SHP77 (cell line): Measurements from ENCODE around the gene BPIFB6.

Source experiments
- DNase-seq, 2 experiments: peaks; one replicate each; lab custom pipeline; 2025; lab: John Stamatoyannopoulos, UW

BPIFB6 gene

DNA sequence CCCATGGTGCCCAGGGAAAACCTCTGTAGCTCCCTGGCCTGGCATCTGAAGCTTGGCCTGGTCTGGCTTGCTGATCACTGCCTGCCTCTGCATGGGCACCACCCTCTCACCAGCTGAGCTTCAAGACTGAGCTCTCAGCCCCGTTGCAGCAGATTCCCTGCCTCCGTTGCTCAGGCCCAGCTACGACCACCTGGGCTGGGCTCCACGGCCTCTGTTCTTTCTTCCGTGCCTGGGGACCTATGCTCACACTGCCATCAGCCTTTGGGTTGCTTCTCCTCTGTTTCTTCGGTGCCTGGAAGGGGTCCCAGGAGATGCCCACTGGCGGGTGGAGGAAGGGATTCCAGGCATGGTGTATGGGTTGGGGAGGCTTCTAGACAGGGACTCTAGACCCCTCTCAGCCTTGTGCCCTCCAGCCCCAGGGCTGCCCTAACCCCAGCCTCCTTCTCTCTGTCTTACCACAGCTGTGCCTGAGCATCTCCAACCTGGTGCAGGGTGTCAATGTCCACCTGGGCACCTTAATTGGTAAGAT is 14.8 kb upstream of the BPIFB6 start:
- no peak for DNase-seq

DNA sequence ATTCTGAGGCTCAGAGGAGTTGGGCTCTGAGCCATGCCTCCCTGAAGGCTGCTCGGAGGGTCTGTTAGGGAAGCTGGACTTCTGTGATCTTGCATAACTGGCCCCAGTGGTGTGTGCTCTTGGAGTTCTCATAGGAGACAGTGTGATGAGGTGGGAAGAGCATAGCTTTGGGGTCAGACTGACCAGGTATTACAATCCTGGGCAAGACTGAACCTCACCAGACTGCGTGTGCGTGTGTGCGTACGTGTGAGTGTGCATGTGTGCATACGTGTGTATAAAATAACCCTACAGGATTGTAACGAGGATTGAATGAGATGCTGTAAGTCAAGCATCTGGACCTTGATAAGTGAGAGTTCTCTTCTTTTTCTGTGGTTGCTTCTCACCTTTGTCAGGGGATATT is 13.9 kb upstream of the BPIFB6 start:
- no peak for DNase-seq

DNA sequence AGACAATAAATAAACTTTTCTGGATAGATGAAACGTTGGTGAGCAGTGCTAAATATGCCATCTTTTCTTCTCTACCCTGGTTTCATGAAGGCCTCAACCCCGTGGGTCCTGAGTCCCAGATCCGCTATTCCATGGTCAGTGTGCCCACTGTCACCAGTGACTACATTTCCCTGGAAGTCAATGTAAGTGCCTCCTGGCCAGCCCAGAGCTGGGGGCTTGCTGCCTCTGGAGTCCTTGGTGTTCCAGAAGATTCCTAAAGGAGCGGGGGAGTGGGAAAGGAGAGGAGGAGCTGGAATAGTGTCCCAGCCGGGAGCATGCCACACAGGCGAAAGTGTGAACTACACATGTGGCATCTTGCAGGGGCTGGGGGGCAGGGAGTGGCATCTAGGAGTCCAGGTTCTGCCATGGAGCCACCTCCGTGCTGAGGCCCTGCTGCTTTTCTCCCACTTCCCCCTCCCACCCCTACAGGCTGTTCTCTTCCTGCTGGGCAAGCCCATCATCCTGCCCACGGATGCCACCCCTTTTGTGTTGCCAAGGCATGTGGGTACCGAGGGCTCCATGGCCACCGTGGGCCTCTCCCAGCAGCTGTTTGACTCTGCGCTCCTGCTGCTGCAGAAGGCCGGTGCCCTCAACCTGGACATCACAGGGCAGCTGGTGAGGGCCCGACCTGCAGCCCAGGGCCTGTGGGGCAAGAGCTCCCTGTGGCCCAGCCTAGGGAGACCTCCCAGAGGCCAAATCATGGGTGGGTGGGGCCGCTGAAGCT is 13.1 kb upstream of the BPIFB6 start:
- no peak for DNase-seq

DNA sequence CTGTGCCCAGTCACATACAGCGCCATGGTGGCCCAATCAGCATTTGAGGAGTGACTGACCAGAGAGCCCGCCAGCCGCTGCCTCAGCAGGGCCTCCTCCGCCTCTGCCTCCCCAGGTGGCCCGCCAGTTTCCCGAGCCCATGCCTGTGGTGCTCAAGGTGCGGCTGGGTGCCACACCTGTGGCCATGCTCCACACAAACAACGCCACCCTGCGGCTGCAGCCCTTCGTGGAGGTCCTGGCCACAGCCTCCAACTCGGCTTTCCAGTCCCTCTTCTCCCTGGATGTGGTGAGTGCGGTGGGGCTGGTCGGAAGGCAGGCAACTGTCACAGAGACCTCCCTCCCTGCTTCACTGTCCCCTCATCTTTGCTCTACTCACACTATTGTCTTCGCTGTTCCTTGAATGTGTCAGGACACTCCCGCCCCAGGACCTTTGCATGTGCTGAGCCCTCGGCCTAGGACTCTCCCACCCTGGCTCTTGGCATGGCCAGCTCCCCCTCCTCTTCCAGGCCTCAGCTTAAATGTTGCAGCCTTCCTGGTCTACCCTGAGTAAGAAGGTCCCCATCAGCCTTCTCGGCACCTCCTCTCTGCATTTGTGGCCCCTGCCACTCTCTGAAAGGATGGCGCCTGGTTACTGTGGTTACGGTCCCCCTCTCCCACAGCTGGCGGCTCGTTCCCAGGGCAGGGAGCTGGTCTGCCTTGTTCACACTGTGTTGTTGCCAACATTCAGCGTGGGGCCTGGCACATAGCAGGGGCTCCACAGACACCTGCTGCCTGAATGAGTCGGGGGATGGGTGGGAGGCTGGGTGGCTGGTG is 11.8 kb upstream of the BPIFB6 start:
- DNase-seq: no peak

DNA sequence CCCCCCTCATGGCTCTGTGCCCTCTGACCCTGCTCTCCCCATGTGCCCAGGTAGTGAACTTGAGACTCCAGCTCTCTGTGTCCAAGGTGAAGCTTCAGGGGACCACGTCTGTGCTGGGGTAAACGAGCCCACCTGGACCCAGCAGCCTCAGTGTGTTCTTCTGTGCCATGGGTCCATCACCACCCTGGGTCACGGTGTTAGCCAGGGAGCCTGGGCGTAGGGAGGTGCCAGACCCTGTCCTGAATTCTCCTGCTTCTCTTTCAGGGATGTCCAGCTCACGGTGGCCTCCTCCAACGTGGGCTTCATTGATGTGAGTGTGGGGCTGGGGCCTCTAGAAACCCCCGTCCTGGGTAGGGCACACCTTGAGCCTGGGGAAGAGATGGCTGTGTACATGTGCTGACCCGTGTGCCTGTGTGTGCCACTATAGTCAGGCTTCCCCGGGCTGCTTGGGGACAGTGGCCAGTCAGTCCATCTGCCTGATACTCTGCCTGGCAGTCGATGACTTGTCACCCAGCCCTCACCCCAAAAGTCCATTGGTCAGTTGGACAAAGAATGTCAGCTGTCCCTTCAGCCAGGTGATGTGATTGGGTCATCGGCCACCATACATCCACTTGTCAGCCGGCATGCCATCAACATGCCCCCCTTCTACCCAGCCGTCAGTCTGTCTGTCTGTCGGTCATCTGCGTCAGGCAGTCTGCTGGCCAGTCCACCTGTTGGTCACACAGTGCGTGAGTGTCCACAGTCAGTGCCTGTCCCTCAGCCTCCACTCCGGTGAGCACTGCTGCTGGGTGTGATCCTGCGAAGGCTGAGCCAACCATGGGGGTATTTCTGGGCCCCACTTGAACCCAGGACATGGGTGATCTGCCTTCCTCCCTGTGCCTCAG is 10.9 kb upstream of the BPIFB6 start:
- DNase-seq: no peak

DNA sequence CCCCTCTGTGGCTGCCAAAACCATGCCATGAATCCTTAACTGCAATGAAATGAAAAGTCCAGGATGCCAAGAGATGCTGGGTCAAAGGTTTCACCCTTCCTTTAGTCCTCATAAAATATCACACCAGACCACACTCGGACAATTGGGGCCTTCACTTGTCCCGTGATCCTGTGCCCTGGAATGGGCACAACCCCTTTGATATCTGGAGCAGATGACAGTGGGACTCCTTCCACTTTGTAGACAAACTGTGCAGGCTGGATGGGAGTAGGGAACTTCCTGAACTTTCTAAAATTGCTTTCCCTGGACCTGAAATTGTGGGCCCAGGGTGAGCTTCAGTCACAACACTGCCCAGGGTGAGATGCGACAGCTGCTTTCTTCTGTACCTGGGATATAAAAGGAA is 9.6 kb upstream of the BPIFB6 start:
- no peak for DNase-seq

DNA sequence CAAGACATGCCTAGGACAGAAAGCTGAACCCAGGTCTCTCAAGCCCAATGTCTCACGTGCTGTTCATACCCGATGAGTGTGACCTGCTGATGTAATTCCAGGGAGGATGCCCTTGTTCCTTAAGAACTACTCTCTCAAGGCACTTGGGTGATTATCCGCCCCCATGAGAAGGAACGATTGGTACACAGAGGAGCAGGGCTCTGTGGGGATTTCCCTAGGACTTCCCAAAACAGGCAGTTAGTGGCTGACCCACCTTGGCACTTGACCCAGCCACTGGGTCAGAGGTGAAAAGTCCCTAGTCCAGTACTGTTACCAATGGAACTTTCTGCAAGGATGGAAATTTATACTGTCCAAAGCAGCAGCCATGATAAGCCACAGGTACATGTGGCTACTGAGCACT is 9.2 kb upstream of the BPIFB6 start:
- no peak for DNase-seq

DNA sequence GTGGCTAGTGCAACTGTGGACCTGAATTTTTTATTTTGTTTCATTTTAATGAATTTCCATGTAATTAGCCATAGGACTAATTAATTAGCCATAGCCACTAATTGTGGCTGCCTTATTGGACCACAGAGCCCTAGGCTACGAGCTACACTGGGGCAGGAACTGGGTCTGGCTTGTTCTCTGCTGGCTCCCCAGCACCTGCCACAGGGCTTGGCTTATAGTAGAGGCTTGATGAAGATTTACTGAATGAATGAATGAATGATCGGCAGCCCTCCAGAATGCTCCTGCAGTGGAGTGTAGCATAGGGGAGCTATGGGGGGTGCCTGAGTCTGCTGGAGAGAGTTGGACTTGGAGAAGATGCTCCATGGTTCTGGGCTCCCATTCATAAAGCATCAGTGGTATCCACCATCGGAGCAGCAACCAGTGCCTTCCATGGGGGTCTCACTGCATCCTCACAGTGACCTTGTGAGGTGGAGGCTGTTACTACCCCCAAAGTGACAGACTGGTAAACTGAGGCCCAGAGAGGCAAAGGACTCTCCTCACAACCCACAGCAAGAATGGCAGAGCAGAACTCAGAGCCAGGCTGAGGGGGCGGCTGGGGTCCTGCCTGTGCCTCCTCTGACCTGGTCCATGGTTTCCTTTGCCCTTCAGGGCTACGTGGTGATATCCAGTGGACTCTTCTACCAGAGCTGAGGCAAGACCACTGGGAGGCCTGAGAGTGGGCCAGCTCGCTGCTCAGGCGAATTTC is 8.6 kb upstream of the BPIFB6 start:
- no peak for DNase-seq

DNA sequence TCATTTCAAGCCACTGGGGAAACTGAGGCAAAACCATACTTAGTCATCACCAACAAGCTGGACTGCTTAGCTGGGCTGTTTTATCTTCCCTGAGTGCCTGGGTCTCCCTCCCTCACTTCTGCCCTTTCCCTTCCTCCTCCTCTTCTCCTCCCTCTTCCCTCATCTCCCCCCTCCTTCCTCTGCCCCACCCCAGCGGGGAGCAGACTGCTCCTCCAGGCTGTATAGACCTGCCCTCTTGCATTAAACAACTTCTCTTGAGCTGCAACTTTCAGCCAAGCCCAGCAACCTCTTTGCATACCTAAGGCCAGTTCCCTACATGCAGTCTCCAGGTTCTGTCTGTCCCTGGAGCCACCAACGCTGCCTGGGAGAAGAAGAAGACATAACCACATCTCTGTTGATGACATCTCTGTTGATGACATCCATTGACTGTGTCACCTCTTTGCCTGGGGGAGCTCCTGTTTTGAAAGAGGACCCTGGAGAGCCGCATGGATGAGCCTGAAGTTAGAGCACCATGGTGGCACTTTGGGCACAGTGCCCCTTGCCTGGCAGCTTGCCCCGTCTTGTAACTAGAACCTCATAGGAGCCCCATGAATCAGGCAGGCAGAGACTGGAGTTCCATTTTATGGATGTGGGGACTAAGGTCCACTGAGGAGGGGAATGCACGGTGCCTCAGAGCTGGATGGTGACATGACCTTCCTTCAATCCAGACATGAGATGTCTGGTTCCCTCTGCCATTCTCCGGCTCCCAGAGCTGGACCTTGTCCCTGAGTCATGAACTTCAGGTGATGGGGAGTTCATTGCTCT is 7.8 kb upstream of the BPIFB6 start:
- no peak for DNase-seq

DNA sequence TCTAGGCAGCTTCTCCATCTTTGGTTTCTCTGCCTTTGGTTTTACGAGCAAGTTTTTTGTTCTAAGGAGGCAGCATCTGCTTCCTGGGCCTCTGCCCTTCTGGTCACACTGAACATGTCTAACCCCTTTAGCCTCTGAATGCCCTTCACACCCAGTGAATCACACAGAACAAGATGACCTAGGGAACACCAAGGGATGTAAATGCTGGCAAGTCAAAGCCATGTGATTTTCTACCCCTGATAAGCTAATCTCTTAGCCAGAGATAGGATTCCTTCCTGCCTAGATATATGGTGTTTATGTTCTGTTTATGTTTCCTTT is 7.2 kb upstream of the BPIFB6 start:
- no peak for DNase-seq

DNA sequence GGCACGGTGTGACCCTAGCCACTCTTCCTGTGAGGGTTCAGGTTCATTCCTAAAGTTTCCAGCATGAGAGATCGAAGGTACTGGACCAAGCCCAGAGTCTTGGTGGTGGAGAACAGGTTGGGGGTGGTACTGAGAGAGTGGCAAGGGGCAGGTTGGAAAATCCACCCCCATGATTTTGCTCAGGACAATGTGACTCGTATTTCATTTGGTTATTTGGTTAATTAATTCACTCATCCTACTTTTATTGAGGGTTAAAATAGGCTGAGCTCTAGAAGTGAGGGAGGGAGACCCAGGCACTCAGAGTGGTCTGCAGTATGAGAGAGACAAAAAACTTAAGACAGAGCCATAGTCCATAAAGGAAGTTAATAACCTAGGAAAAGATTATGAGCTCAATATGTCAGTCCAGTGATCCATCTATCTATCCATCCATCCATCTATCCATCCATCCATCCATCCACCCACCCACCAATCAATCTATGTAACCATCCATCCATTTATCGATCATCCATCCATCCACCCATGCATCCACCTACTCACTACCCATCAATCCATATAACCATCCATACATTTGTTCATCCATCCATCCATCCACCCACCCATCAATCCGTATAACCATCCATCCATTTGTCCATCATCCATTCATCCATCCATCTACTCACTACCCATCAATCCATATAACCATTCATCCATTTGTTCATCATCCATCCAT is 6.7 kb upstream of the BPIFB6 start:
- no peak for DNase-seq

DNA sequence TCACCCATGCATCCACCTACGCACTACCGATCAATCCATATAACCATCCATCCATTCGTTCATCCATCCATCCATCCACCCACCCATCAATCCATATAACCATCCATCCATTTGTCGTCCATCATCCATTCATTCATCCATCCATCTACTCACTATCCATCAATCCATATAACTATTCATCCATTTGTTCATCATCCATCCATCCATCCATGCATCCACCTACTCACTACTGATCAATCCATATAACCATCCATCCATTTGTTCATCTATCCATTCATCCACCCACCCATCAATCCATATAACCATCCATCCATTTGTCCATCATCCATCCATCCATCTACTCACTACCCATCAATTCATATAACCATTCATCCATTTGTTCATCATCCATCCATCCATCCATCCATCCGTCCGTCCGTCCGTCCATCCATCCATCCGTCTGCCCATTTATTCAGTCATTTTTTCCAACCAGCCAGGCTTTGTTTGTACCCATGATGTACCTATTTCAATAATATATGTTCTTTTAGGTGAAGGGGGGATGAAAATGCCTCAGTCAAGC is 6.1 kb upstream of the BPIFB6 start:
- no peak for DNase-seq

DNA sequence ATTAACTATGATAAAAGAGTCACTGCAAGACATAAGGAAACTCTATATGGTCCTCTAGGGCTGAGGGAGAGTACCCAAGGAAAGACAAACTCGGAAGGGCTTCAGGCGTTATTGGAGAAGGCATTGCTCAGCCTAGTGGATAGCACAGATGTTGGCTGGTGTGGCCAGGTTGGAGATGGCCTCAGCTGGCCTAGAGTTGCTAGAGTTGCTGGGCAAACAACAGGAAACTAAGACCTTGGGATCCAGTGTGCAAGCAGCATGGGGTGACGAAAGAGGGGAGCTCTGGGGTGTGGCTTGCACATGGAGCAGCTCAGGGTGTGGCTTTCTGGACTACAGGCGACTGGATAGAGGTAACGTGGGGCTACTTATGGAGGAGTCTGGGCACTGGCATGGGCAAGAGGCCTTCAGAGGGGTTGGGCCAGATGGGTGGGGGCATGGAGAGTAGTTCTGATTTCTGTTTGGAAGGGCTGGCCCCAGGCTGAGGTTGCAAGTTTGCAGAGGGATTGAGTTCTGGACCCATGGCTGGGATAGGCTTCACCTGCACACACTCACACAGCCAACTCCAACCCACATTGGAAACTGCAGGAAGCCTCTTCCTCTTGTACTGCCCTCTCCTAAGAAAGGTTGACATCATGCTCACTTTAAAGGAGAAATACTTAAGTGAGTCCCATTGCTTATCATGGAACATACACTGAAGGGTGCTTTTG is 5.2 kb upstream of the BPIFB6 start:
- no peak for DNase-seq

DNA sequence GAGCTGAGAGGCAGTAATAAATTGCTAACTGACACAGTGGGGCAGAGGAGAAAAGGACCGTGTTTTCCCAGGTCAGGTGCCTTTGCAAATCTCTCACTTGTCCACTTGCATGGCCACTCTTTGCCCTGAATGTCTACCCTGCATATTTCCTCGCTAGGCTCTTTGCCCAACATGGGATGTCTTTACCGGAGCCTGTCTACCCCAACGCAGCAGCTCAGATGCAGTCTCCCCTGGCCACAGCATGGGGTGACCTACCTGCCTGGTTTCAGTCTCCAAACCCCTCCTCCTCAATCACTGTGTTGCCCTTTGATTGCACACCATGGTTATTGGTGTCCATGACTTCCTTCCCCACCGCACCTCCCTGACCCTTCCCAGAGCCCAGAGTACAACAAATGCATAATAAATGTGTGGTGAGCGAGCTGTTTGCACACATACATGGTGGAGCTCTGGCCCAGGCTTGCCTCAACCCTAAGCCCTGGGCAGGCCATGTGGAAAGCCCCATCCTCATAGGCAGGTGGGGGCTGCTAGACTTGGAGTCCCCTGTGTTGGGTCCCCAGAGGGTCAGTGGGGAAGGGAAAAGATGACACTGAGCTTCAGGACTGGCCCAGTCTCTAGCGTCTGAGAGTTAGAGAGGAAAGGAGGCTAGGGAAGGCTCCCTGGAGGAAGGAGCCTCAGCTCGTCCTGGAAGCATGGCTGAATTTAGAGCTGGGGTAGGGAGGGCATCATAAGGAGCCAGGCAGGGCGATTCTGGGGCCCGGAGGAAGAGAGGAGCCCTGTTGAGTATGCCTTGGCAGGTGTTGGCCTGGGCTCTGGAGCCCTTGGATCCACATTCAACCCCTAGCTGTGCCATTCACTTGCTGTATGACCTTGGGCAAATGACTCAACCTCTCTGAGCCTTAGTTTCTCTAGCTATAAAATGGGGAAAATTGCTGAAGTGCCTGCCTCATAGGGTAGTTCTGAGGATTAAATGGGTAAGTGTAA is 4.4 kb upstream of the BPIFB6 start:
- no peak for DNase-seq

DNA sequence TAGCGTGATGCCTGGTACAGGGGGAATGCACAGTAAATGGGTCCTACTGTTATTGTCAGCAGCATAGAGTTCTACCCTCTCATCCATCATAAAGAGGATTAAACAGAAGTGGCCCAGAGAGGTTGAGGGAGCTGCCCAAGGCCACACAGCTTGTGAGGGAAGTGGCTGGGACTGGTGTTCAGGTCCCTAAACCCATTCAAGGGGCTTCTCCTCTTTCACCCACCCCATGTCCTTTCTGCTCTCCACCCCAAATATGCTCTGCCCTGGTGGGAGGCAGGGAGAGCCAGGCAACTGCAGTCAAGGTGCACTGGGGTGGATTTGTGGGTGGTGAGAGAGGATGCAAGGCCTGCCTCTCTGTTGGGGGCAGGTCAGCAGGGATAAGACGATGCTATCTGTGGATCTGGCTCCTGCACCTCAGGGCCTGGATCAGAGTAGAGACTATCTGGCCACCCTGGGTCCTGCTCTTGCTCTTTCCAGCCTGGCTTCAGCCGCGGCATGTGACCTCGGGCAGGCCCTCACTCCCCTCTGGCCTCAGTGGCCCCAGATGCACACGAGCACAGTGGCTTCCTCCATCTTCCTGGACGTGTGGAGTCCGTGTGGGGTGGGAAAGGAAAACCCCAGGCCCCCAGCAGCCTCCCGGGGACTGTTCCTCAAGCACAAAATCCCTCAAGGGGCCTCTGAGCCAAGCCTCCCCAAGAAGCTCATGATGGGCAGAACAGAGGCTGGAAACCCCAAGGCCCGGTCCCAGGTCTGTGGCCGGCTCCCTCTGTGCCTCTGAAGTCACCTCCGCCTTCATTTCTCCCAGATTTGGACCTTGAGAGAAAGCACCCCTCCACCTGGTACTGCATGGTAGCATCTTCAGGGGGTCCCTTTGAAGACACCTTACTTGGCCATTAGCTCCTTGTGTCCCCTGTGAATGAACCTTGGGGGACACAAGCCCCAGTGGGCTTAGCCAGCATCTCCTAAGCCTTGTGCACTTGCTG is 3.4 kb upstream of the BPIFB6 start:
- no peak for DNase-seq

DNA sequence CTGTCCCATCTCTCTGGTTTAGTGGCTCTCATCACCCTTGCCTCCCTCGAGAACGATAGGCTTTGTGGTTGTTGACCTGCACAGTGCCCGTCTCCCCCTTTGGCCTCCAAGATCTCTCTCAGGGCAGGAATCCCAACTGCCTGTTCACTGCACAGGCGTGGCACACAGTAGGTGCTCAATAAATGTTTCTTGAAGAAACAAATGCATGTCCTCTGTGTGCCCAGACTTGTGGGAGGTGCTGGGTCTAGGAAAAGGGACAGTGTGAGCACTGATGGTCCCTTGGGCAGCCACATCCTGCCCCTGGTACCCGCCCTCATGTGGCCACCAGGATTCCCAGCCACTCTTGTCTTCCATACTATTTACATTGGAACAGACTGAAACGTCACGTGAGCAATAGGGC is 2.6 kb upstream of the BPIFB6 start:
- no peak for DNase-seq

DNA sequence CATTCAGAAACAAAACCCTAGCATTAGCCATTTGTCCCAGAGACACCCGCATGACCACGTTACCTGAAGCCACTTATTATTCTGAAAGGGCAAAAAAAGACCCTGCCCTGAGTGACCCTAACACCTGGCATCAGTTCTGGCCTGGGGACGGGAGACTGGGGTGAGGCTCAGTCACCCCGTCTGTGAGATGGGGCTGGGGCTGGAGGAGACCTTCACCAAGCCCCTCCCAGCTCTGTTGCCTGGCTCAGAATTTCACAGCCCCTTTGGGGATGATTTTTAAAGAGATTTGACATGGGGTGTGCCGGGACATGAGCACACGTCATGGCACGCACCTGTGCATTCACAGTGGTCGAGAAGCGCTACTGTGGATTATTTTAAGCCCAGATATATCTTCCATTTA is 1.4 kb upstream of the BPIFB6 start:
- DNase-seq: no peak
